HG03432 (cell line): ENCODE measurements around the gene SIL1.

Source experiments
- ATAC-seq: cut with Tn5 transposase; IDR thresholded peaks from one replicate; pipeline ENCODE4 v1.9.1; 2021; ENCODE audit warnings: mild to moderate bottlenecking, moderate library complexity; ENCODE audit not compliant: unreplicated experiment

The SIL1 gene

GRCh38 chr5:138900281-138900965 lies 297.7 kb downstream of the SIL1 start:
- ATAC-seq: no peak

DNA sequence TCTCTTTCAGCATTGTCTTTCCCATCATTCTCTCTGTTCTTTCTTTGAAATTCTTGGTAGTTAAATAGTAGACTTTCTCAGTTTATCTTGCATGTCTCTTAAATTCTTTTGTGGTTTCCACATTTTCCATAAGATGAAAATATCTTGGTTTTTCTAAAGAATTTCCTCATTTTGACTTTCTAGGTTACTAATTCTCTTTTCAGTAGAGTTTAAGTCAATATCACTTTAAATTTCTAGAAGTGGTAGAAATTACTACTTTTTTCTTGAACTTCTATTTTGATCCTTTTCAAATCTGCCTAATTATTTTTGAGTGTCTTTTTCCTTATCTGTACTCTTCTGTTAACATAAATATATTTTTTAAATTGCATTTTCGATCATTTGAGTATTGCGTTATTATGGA lies 299.4 kb downstream of the SIL1 start:
- ATAC-seq: no peak

DNA sequence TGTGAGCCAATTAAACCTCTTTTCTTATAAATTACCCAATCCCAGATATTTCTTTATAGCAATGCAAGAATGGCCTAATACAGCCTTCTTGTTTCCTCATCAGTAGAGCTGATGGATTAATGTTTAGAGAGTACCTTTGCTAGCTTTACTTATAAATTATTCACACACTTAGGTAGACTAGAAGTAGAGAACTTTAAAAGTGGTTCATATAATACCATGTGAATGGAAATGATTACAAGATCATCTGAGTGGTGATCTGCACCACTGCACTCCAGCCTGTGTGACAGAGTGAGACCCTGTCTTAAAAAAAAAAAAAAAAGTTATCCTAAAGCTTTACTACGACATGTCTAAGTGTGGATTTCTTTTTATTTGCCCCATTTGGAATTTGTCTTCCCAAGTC lies 299.9 kb downstream of the SIL1 start:
- no peak for ATAC-seq
